GM21390 (cell line): ENCODE data around the gene MCF2L.
"Not testable (repeated sequence)": the region's sequence is repeated elsewhere in the genome, so short reads cannot be mapped to it uniquely, and the experiment has no call there.

Source experiments
- ATAC-seq: cut with Tn5 transposase; IDR thresholded peaks from one replicate; pipeline ENCODE4 v1.9.1; 2021; ENCODE audit not compliant: unreplicated experiment

MCF2L gene

DNA sequence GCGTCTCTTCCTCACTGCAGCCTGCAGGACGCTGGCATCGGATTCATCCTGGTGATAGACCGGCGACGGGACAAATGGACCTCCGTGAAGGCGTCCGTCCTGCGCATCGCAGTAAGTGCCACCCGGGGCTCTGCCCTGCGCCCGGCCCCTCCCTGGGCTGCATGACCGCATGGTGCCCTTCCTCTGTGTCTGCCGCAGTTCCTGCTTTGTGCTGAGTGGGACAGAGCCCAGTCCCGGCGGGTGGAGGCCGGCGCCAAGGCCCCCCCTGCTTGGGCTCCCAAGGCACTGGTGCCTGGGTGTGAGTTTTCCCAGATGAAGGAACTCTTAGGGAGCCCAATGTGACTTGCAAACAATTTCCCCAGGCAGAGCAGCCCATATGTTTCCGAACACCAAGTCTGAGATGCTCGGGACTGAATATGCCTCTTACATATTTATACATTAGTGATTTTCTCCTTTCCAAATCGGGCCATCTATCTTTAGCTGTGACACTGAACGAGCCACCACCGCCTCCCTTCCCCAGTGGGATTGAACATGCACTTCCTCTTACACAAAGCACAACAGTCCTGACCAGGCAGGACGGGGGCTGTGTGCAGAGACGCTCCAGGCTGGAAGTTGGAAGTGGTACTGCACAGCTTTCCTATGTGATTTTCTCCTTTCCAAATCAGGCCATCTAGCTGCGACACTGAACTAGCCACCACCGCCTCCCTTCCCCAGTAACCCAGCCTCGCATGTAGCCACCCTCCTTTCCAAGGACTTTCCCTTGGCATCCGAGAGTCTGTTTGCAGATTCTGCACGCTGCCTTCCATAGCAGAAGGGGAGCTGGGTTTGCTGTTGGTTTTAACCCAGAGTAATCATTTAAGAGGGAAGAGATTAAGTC is 76.5 kb downstream of the MCF2L start:
- no peak for ATAC-seq

DNA sequence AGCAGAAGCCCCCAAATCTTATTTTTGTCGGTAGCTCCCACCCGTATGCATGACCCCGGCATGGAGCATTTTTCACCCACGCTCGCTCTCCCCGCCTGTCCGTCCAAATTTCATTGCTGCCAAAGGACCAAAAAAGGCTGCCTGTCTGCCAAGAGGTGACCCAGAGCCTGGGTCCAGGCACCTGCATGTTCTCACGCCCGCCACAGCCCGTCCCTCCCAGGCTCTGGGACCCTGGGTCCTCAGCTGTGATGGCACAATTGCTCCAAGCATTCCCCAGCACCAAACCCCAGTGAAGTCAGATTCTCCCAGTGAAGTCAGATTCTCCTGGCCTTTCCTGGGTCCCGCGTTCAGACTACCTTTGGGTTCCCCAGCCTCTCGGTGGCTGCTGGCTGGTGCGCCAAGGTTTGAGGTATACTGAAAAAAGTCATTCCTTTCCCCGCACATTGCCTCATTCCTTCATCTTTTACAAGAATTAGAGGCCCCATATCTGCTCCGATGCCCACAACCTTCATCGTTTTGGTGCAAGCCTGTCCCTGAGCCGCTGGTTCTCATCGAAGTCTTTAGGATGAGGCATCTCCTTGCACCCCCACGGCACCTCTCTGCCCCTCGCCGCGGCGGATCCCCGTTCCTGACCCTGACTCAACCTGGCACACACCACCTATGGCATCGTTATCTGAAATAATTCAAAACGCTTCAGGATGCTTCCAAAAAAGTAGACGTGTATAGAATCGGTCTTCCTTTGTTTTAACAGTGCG is 77.3 kb downstream of the MCF2L start:
- ATAC-seq = no peak

DNA sequence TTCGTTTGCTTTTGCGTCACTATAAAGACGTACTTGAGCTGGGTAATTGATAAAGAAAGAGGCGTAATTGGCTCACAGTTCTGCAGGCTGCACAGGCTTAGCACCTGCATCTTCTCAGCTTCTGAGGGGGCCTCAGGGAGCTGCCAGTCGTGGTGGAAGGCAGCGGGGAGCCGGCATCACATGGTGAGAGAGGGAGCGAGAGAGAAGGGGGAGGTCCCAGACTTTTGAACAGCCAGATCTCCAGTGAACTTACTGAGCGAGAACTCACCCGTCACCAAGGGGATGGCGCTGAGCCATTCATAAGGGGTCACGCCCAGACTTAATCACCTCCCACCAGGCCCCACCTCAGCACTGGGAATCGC is 77.8 kb downstream of the MCF2L start:
- ATAC-seq = no peak

DNA sequence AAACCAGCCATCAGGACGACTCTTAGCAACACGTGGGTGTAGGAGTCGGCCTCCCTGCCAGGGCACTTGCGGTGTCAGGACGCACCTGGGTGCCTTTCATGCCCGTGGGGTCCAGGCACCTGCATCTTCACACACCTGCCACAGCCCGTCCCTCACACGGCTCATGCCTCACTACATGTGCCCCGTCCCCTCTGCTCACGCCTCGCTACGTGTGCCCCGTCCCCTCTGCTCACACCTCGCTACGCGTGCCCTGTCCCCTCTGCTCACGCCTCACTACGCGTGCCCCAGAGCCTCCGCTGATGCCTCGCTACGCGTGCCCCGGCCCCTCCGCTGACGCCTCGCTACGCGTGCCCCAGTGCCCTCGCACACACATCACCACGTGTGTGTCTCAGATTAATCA is 78.6 kb downstream of the MCF2L start:
- ATAC-seq = no peak

DNA sequence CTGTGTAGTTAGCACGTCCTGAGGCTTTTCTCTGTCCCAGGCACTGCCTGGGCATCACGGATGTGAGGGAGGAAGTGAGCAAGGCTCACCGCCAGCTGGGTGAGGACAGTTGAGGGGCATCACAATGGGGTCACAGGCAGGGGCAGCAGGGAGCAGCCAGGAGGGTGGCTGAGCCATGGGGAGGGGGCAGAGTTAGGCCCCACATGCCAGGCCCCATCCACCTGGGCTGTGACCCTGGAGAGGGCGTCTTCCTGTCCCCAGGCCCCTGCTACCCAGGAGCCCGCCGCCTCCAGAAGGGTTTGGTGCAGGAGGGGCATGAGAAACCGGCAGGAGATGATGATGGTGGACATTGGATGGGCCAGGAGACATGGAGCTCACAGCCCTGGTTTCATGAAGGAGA is 79.8 kb downstream of the MCF2L start:
- ATAC-seq = no peak

DNA sequence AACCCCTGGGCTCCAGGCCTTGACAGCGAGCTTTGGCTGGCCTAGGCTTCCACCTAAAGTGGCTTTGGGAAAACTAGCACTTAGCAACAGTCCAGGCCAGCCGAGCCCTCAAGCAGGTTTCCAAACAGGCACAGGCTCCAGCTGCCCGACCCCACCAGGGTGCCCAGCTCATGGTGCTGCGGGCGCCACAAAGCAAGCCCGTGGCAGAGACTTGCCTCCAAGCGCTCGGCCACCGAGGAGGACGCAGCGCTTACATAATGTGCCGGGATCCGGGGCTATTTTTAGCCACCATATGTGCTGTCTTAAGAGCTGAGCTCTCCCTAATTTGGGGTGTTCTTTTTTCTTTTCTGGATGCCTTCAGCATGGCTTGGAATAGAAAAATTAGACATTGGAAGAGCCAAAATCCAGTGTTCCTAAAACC is 80.5 kb downstream of the MCF2L start:
- no peak for ATAC-seq

DNA sequence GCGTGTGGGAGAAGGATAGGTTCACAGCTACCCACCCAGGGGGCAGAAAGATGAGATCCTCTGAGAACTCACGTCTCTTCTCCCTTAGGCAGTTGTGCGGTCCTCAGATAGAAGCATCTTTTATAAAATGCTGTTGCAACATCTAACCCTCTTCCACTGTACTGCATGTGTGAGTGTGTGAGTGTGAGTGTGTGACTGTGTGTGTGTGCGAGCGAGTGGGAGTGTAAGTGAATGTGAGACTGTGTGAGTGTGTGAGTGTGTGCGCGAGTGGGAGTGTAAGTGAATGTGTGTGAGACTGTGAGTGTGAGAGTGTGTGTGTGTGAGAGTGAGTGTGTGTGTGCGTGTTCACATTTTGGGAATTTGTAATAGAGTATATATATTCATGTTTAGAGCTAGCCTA is 81.0 kb downstream of the MCF2L start:
- ATAC-seq = no peak

DNA sequence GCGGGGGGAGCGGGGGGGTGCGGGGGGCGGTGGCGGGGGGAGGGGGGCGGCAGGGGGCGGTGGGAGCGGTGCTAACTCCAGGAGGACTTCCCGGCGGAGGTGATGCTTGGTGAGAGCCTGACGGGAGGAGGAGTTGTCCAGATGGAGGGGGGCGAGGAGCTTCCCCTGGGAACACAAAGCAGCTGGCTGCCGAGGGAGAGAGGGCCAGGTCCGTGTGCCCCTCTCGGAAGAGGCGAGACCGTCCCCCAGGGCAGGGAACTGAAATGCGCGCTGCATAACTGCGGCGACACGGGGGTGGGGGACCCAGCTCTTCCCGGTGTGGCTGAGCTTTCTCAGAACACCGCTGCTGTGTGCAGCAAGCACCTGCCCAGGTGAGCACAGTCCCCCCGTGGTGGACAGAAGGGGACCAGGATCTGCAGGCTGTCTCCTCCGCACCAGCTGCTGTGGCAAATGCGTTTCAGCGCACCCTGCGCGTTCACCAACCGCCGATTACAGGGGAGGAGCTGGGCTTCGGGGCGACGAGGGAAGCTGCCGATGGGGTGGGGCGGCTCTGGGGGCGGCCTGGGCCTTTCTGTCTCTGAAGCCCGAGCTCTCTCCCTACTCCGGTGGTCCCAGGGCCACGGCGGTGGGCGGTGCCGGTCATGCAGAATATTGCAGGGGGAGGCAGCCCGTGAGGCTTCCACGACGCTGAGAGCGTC is 81.9 kb downstream of the MCF2L start:
- no peak for ATAC-seq

DNA sequence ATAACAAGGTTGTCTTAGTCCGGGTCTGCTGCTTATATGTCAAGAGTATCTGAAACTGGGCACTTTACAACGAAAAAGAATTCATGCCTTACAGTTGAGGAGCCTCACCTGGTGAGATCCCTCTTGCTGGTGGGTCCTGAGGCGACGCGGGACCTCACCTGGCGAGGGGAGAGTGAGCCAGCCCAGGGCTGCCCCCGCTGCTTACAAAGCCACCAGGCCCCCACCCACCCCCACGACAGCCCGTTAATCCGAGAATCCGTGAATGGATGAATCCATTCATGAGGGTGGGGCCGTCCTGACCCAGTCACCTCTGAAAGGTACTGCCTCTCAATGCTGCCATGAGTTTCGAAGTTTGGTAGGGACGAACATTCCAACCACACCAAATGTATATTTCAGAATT is 82.6 kb downstream of the MCF2L start:
- no peak for ATAC-seq

DNA sequence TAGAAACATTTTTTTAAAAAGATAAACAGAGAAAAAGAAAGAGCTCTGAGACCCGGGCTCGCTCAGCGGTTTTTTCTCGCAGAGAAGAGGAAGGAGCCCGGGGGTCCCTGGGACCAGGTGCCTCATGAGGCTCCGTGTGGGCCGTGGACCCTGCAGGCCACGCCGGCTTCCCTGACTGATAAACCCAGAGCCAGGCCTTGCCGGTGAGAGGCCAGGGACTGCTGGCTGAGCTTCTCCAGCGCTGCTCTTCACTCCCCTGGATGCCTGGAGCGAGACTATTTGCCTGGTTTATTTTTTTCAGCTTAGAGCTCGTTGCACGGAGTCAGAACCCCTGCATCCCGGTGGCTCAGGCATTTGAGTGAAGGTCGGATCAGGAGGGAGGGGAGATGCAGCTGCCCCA is 83.2 kb downstream of the MCF2L start:
- ATAC-seq = no peak

DNA sequence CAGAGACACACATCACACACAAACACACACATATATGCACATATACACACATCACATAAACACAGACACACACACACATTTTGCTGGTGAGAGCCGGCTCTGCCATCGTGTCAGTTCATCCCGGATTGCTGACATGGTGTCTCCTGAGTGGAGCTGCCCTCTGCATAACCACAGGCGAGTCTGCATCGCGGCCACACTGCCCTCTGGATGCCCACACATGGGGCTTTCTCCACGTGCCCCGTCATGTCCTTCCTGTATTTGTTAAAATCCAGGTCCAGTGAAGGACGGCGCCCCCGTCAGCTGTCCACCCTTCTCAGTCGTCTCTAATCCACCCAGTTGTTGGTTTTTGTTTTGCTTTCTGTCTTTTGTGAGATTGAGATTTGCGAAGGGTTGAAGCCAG is 84.0 kb downstream of the MCF2L start:
- no peak for ATAC-seq

DNA sequence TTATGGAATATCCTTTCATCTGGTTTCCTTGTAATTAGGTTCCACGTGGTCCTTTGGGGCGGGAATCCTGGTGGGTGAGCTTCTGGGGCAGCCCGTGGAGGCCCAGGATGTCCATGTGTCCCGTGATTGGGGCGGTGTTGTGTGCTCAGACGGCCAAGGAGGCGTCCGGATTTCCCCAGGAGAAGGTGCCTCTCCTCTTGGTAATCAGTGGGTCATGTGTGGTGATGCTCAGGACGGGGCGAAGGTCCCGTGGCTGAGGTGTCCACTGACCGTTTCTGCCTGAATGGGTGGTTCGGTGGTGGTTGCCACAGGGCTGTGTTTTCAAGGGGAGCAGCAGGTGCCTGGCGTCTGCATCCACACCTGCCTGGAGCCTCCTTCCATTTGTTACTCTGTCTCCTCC is 84.4 kb downstream of the MCF2L start:
- ATAC-seq = no peak

DNA sequence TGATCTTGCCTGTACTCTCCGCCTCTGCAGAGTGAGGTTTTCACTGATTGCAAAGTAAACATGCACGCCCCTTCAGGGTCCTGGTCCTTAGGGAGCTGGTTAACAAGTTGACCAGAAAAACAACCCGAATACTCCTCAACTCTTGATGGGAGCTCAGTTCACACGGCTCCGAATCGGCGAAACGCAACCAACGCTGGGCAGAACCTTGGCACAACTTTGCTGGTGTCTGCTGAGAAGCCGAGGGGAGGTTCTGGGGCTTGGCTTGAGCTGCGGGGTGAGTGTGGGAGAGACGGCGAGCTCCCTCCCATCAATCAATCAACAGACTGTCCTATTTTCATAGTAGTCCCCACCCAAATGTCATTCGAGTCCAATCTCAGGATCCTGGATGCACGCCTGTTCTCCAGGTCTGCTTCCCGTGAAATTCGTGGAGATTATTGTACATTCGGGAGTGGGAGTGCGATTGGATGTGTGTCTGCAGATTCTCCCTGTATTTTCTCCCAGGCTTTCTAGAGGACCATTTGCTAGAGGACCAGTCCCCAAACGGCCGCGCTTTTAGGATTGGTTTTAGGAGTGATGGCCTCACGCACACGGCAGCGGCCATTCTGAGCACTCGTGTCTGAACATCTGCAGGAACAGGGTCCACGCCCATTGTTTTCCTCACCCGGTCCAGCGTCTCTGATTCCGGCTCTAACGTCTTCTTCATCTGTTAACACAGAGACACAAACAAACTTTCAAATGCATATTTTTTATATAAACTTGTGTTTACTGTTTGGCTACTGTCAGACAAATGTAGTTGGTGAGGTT is 85.0 kb downstream of the MCF2L start:
- ATAC-seq = no peak

DNA sequence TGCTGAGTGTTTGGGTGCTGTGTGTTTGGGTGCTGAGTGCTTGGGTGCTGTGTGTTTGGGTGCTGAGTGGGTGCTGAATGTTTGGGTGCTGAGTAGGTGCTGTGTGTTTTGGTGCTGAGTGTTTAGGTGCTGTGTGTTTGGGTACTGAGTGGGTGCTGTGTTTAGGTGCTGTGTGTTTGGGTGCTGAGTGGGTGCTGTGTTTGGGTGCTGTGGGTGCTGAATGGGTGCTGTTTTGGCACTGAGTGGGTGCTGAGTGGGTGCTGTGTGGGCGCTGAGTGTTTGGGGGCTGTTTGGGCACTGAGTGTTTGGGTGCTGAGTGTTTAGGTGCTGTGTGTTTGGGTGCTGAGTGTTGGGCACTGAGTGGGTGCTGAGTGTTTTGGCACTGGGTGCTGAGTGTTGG is 88.1 kb downstream of the MCF2L start:
- no peak for ATAC-seq

DNA sequence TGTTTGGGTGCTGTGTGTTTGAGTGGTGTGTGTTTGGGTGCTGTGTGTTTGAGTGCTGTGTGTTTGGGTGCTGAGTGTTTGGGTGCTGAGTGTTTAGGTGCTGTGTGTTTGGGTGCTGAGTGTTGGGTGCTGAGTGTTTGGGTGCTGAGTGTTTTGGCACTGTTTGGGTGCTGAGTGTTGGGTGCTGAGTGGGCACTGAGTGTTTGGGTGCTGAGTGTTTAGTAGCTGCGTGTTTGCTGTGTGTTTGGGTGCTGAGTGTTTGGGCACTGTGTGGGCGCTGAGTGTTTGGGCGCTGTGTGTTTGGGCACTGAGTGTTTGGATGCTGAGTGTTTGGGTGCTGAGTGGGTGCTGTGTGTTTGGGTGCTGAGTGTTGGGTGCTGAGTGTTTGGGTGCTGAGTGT is 88.5 kb downstream of the MCF2L start:
- not testable (repeated sequence) for ATAC-seq

DNA sequence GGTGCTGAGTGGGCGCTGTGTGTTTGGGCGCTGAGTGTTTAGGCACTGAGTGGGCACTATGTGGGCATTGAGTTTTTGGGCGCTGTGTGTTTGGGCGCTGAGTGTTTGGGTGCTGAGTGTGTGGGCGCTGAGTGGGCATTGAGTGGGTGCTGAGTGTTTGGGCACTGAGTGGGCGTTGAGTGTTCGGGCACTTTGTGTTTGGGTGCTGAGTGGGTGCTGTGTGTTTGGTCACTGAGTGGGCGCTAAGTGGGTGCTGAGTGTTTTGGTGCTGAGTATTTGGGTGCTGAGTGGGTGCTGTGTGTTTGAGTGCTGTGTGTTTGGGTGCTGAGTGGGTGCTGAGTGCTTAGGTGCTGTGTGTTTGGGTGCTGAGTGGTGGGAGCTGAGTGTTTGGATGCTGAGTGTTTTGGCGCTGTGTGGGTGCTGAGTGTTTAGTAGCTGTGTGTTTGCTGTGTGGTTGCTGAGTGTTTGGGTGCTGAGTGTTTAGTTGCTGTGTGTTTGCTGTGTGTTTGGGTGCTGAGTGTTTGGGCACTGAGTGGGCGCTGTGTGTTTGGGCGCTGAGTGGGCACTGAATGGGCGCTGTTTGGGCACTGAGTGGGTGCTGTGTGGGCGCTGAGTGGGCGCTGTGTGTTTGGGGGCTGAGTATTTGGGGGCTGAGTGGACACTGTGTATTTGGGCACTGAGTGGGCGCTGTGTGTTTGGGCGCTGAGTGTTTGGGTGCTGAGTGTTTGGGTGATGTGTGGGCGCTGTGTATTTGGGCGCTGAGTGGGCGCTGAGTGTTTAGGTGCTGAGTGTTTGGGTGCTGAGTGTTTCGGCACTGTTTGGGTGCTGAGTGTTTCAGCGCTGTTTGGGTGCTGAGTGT is 89.3 kb downstream of the MCF2L start:
- ATAC-seq = no peak

DNA sequence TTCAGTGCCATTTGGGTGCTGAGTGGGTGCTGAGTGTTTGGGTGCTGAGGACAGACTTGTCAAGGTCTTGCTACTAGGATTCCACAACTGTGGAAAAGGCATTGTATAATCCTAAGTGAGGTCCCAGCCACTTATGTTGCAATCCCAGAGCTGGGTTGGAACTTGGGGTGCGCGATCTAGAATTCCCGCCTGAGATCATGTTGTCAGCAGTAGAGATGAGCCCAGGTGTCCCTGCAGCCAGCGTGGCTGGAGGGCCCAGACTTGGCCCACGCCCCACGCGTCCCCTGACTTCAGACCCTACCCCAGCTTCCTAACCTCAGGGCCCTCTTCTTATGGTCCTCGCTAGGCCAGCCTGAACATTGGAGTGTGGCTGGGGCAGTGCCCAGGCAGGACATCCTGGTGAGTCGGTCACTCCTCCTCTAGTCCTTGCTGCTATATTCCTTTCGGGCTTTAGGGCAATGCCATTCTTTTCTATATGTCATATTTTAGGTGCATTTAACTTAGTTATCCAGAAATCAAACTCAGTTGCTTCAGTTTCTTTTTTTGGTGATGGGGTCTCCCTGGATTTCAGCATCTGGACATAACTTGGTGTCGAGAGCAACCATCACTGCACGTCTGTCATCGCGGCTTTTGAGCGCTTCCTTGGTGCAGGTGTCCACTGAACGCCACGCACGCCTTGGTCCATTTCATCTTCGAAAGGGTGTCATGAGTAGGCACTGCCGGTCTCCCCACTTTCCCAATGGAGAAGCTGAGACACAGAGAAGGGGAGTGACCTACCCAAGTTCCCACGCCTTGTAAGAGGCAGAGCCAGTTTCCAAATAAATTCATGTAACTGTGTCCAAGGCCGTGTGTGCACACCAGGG is 90.2 kb downstream of the MCF2L start:
- ATAC-seq = no peak

DNA sequence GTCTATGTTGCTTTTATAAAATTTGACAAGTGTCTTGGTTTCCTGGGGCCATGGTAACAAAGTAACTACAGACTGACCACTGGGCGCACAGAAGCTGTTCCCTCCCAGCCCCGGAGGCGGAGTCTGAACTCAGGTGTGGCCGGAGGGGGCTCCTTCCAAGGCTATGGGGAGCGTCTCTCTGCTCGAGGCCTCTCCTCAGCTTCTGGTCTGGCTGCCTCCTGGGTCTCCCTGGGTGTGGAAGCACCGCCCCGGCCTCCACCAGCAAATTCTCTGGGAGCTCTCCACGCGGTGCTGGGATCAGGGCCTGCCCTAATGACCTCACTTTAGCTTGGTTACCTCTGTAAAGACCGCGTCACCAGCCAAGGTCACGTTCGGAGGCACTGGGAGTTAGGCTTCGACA is 90.9 kb downstream of the MCF2L start:
- ATAC-seq = no peak

DNA sequence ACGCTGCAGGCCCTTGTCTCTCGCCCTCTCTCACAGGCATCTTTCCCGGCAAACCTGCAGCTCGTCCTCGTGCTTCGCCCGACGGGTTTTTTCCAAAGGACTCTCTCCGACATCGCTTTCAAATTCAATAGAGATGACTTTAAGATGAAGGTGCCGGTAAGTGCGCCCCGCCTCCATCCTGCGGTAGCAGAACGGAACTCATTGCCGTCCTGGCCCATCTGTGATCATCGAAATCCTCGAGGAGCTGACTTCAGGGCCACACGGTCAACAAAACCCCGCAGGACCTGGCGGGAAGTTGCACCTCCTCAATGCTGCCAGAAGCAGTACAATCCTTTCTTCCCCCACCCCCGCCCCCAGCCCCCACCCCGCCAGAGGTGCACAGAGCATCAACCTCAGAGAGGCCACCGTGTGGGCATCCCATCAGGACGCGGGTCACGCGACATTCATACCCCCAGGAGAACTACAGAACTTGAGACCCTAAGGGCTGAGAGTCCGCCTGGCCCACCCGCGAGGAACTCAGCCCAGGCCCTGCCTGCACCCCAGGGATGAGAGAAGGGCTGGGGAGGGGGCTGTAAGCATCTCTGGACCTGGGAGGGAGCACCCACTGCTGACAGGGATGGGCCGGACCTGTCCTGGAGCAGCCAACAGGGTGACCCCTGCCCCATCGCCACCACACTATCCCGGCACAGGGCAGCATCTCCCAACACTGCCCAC is 91.7 kb downstream of the MCF2L start:
- no peak for ATAC-seq
